HepG2 (cell line): ENCODE data around the gene YIF1A. TPM values are rescaled to one million over a fixed set of nuclear protein-coding genes. Genes with fewer than 3 reads are reported as not detected.

Experiments
- AHR ChIP-seq: IDR thresholded peaks from 2 replicates; pipeline ENCODE4 v1.6.1; 2018; ENCODE audit warnings: missing genetic modification reagents, missing compliant biosample characterization
- ATAD3A ChIP-seq: sonication (generic); formaldehyde crosslinking; IDR thresholded peaks from 2 replicates; pipeline ENCODE4 v1.4.0; 2020; ENCODE audit warnings: missing genetic modification reagents
- ATF4 ChIP-seq, 2 experiments: fragments of 450-650 bp in 1 of 2; sonication (generic) in 1 of 2; formaldehyde crosslinking; IDR thresholded peaks; 2 replicates each; pipeline versions ENCODE4 v1.5.0 to v1.8.0; 2020 to 2022; ENCODE audit warnings: mild to moderate bottlenecking in 1 of 2, missing genetic modification reagents in 1 of 2
- FOXP1 ChIP-seq, 2 experiments: fragments of 450-650 bp in 1 of 2; IDR thresholded peaks; 2 replicates each; pipeline ENCODE4 v1.6.1; 2017 to 2018; ENCODE audit warnings: antibody characterized with exemption in 1 of 2
- HIVEP1 ChIP-seq: sonication (generic); formaldehyde crosslinking; IDR thresholded peaks from 2 replicates; pipeline ENCODE4 v1.4.0; 2020; ENCODE audit warnings: mild to moderate bottlenecking, missing genetic modification reagents
- KMT2B ChIP-seq: IDR thresholded peaks from 2 replicates; pipeline ENCODE4 v1.6.1; 2016; ENCODE audit warnings: missing genetic modification reagents, missing compliant biosample characterization
- MTF1 ChIP-seq: sonication (generic); formaldehyde crosslinking; IDR thresholded peaks from 2 replicates; pipeline ENCODE4 v1.5.0; 2020; ENCODE audit warnings: missing genetic modification reagents
- PHF20 ChIP-seq: sonication (generic); formaldehyde crosslinking; IDR thresholded peaks from 2 replicates; pipeline ENCODE4 v1.5.0; 2020; ENCODE audit warnings: mild to moderate bottlenecking, missing genetic modification reagents
- SNAPC4 ChIP-seq: sonication (generic); formaldehyde crosslinking; IDR thresholded peaks from 2 replicates; pipeline ENCODE4 v1.4.0; 2020; ENCODE audit warnings: mild to moderate bottlenecking, missing genetic modification reagents
- TCF12 ChIP-seq, 2 experiments: fragments of 450-650 bp in 1 of 2; sonication (generic) in 1 of 2; formaldehyde crosslinking in 1 of 2; IDR thresholded peaks; 2 replicates each; pipeline versions ENCODE4 v1.6.1 to v1.8.0; 2017 to 2022; ENCODE audit warnings: antibody characterized with exemption in 1 of 2, mild to moderate bottlenecking in 1 of 2, missing genetic modification reagents in 1 of 2, moderate library complexity in 1 of 2
- ZFP37 ChIP-seq: sonication (generic); formaldehyde crosslinking; IDR thresholded peaks from 2 replicates; pipeline ENCODE4 v1.4.0; 2020; ENCODE audit warnings: missing genetic modification reagents, borderline replicate concordance
- ZNF12 ChIP-seq: sonication (generic); formaldehyde crosslinking; IDR thresholded peaks from 2 replicates; pipeline ENCODE4 v1.5.0; 2020; ENCODE audit warnings: missing genetic modification reagents
- ZNF367 ChIP-seq: sonication (generic); formaldehyde crosslinking; IDR thresholded peaks from 2 replicates; pipeline ENCODE4 v1.4.0; 2020; ENCODE audit warnings: missing genetic modification reagents, borderline replicate concordance
- ZNF530 ChIP-seq: sonication (generic); formaldehyde crosslinking; IDR thresholded peaks from 2 replicates; pipeline ENCODE4 v1.5.0; 2020; ENCODE audit warnings: low read depth, mild to moderate bottlenecking, missing genetic modification reagents
- ZNF562 ChIP-seq: sonication (generic); formaldehyde crosslinking; IDR thresholded peaks from 2 replicates; pipeline ENCODE4 v1.8.0; 2022; ENCODE audit warnings: missing genetic modification reagents, borderline replicate concordance
- ZNF614 ChIP-seq: IDR thresholded peaks from 2 replicates; pipeline ENCODE4 v1.6.1; 2018; ENCODE audit warnings: missing biosample characterization, missing genetic modification reagents, inconsistent platforms, borderline replicate concordance
- ZNF615 ChIP-seq: sonication (generic); formaldehyde crosslinking; IDR thresholded peaks from 2 replicates; pipeline ENCODE4 v1.5.0; 2020; ENCODE audit warnings: mild to moderate bottlenecking, missing genetic modification reagents, borderline replicate concordance
- ZNF776 ChIP-seq: sonication (generic); formaldehyde crosslinking; IDR thresholded peaks from 2 replicates; pipeline ENCODE4 v1.4.0; 2020; ENCODE audit warnings: mild to moderate bottlenecking, missing genetic modification reagents
- ZSCAN29 ChIP-seq: sonication (generic); formaldehyde crosslinking; conservative IDR thresholded peaks from 2 replicates; pipeline ENCODE4 v1.4.0; 2020; ENCODE audit warnings: mild to moderate bottlenecking, missing genetic modification reagents
- polyA plus RNA-seq, 8 experiments: library from polyadenylated mRNA; depleted of rRNA in 3 of 8; stranded (reverse) in 7 of 8; unstranded in 1 of 8; fragments of >200 nt; fragmentation: Illumina TruSeq in 4 of 8; extraction: Trizol in 4 of 8; gene quantifications; 2 replicates each; pipeline versions ENCODE4 v1.2.1 to v1.2.3, GENCODE V29; 2011 to 2016; ENCODE audit warnings: low read depth in 4 of 8, missing spikeins in 1 of 8, mixed read lengths in 1 of 8; ENCODE audit not compliant: insufficient read depth in 1 of 8
- total RNA-seq, 5 experiments: library from RNA; depleted of rRNA; stranded (reverse); fragments of >200 nt; fragmentation: Illumina TruSeq; extraction: Trizol; gene quantifications; 2 replicates each; pipeline ENCODE4 v1.2.3, GENCODE V29; 2016; ENCODE audit warnings: low read depth in 1 of 5
- TF ChIP-seq, protein P1 (sequence below): sonication (generic); formaldehyde crosslinking; IDR thresholded peaks from 2 replicates; pipeline ENCODE4 v1.5.0; 2020; ENCODE audit warnings: missing genetic modification reagents, mild to moderate bottlenecking, borderline replicate concordance
- TF ChIP-seq, protein P2 (sequence below): sonication (generic); formaldehyde crosslinking; IDR thresholded peaks from 2 replicates; pipeline ENCODE4 v1.5.0; 2020; ENCODE audit warnings: missing genetic modification reagents, mild to moderate bottlenecking, borderline replicate concordance

YIF1A gene
- total and polyA plus RNA-seq, 2 of the 13 experiments (the other 11 are each of a cell fraction or from before 2014, with no cell fraction given): 133 to 145 TPM

GRCh38 chr11:66282468-66283455, 6.2 kb downstream of the YIF1A start (continued):
- TF ChIP-seq ZNF530: no peak
- TF ChIP-seq ATF4 (CRISPR knock-in tag; IDR thresholded peaks at IDR 0.05): no peak
- TF ChIP-seq ZNF12 (CRISPR knock-in tag): no peak
- TF ChIP-seq AHR (CRISPR knock-in tag): no peak
- TF ChIP-seq KMT2B (CRISPR knock-in tag): 0 out of 2 replicates have a peak, but pooled peaks have one; percentile 30
- TF ChIP-seq TCF12 (IDR thresholded peaks at IDR 0.05): no peak
- no peak for TF ChIP-seq TCF12 (CRISPR knock-in tag; IDR thresholded peaks at IDR 0.05)
- 0 out of 2 replicates have a peak, but pooled peaks have one; percentile 37 for TF ChIP-seq ZNF614 (CRISPR knock-in tag)
- no peak for TF ChIP-seq SNAPC4 (CRISPR knock-in tag)
- 0 out of 2 replicates have a peak, but pooled peaks have one; percentile 14 for TF ChIP-seq ZNF776
- no peak for TF ChIP-seq HIVEP1 (CRISPR knock-in tag)
- TF ChIP-seq ZSCAN29 (CRISPR knock-in tag): no peak
- TF ChIP-seq, protein P1, sequence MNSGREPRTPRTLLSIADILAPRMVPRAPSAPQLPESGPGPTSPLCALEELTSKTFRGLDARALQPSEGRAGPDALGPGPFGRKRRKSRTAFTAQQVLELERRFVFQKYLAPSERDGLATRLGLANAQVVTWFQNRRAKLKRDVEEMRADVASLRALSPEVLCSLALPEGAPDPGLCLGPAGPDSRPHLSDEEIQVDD (CRISPR knock-in tag): no peak
- TF ChIP-seq ZNF562 (CRISPR knock-in tag): no peak
- TF ChIP-seq ZNF615: no peak
- TF ChIP-seq ZFP37 (CRISPR knock-in tag): no peak
- no peak for TF ChIP-seq ATAD3A (CRISPR knock-in tag)
- no peak for TF ChIP-seq ZNF367
- no peak for TF ChIP-seq PHF20
- no peak for TF ChIP-seq FOXP1 (IDR thresholded peaks at IDR 0.05)
- TF ChIP-seq FOXP1 (CRISPR knock-in tag; IDR thresholded peaks at IDR 0.05): no peak
- TF ChIP-seq, protein P2, sequence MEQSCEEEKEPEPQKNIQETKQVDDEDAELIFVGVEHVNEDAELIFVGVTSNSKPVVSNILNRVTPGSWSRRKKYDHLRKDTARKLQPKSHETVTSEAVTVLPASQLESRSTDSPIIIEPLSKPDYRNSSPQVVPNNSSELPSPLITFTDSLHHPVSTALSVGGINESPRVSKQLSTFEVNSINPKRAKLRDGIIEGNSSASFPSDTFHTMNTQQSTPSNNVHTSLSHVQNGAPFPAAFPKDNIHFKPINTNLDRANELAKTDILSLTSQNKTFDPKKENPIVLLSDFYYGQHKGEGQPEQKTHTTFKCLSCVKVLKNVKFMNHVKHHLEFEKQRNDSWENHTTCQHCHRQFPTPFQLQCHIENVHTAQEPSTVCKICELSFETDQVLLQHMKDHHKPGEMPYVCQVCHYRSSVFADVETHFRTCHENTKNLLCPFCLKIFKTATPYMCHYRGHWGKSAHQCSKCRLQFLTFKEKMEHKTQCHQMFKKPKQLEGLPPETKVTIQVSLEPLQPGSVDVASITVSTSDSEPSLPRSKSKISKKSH (CRISPR knock-in tag): peak; percentile 77; the same call in 1 of the 2 replicates
- no peak for TF ChIP-seq MTF1 (CRISPR knock-in tag)
